Esophagus squamous epithelium (tissue), 5 donors: ENCODE data around the gene HDHD2. TPM values are rescaled to one million over a fixed set of nuclear protein-coding genes. Genes with fewer than 3 reads are reported as not detected.

ENCODE experiments used
- DNase-seq: peaks from one replicate; lab custom pipeline; 2025; lab: John Stamatoyannopoulos, UW
- H3K27ac ChIP-seq, 4 donors: fragments of 200-600 bp; sonication (generic); one replicate each; pipeline ENCODE4 v1.5.1; 2016 to 2019; ENCODE audit warnings: mild to moderate bottlenecking in 1 of 4
- H3K27me3 ChIP-seq, 4 donors: fragments of 200-600 bp; sonication (generic); 1 replicate in 3 of 4; 2 replicates in 1 of 4; pipeline versions ENCODE4 v1.5.1 to v1.6.0; 2017 to 2021; ENCODE audit warnings: antibody characterized with exemption in 1 of 4
- H3K36me3 ChIP-seq, 3 donors: fragments of 200-600 bp; sonication (generic); one replicate each; pipeline ENCODE4 v1.5.1; 2016 to 2019
- H3K4me1 ChIP-seq, 3 donors: fragments of 200-600 bp; sonication (generic); one replicate each; pipeline ENCODE4 v1.5.1; 2017 to 2019
- H3K4me3 ChIP-seq, 4 donors: fragments of 200-600 bp; sonication (generic); 1 replicate in 3 of 4; 2 replicates in 1 of 4; pipeline ENCODE4 v1.5.1; 2016 to 2019; ENCODE audit warnings: mild to moderate bottlenecking in 2 of 4, moderate library complexity in 1 of 4
- H3K9me3 ChIP-seq, 3 donors: fragments of 200-600 bp; sonication (generic); one replicate each; pipeline ENCODE4 v1.5.1; 2016 to 2019
- CTCF ChIP-seq, 6 experiments: fragments of 450-650 bp in 4 of 6; fragments of 200-600 bp in 2 of 6; sonication (generic) in 2 of 6; IDR thresholded peaks; one replicate each; pipeline ENCODE4 v1.5.1; 2016 to 2019; ENCODE audit warnings: antibody characterized with exemption in 6 of 6, mild to moderate bottlenecking in 4 of 6, moderate library complexity in 4 of 6
- POLR2A ChIP-seq, 4 donors: fragments of 450-650 bp; IDR thresholded peaks; one replicate each; pipeline ENCODE4 v1.6.1; 2017; ENCODE audit warnings: antibody characterized with exemption in 4 of 4, mild to moderate bottlenecking in 4 of 4, moderate library complexity in 3 of 4
- WGBS, 2 donors: methylation state at CpG; one replicate each; pipeline ENCODE4 v1.1.5; 2018; 5-methylcytosine and 5-hydroxymethylcytosine counted together
- intact Hi-C: fragments of 100-400 bp; cut with DNase I; formaldehyde crosslinking; loops from one replicate; pipeline ENCODE4 v1.15.0; 2022
- total RNA-seq, 4 donors: library from RNA; depleted of rRNA; stranded (reverse); fragments of >200 nt; gene quantifications; one replicate each; pipeline ENCODE4 v1.1.0, GENCODE V29; 2016
- donor health status: DM: yes; HTN: yes; CAD: no.

The HDHD2 gene
- total RNA-seq, 4 donors from 2014 or later: 14.9 to 22.9 (median 18.8) TPM

DNA sequence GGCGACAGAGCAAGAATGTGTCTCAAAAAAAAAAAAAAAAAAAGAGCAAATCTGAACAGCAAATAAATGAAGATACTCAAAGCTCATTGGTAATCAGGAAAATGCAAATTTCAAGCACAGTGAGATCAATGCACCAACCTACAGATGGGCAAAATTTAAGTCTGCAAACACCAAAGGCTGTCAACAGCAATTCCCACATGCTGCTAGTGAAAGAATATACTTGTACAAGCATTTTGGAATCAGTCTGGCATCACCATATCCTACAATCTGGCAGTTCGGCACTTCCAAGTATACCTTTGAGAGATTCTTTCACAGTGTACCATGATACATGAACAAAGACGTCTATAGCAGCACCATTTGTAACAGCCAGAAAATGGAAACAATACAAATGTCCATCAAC is 4.1 kb downstream of the HDHD2 start:
- WGBS, 2 donors: 91 to 94% methylated on average over 3 of the region's 3 CpGs
- intact Hi-C loops: no loop called here

DNA sequence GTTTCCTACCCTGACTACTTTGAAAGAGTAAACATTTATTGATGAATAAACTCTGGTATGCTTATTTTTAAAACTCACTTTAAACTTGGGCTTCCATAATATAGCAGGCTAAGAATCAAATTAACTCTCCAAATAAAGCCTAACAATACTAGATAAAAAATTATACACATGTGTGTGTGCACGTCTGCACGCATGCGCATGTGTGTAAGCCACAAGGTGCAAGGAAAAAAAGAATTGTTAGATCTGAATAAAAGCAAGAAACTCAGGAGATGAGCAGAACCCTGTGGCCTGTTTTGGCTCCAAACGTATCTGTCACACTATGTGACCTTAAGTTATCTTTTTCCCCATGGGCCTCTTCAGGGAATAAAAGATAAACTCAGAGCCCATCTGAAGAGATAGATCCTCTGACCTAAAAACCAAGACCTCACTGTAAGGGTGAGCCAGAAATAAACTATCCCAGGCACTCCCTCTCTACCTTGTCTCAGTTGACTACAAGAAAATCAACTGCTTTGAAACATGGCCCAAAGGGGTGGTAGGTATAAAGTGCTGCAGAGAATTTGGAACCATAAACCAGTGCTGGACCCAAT is 6.3 kb downstream of the HDHD2 start:
- WGBS, 2 donors: 93 to 94% methylated on average over 4 of the region's 4 CpGs
- DNase-seq: no peak
- no peak overlapping the region for H3K4me3 ChIP-seq
- no peak overlapping the region for H3K27ac ChIP-seq
- no peaks in the 10 kb centered on the region for H3K36me3 ChIP-seq
- H3K9me3 ChIP-seq: no peaks in the 10 kb centered on the region
- peaks cover 0 to 20% (median 0%) of the 10 kb centered on the region in 3 donors for H3K4me1 ChIP-seq
- TF ChIP-seq POLR2A (IDR thresholded peaks at IDR 0.05) (no peak), CTCF (IDR thresholded peaks at IDR 0.05) (no peak)
- intact Hi-C loops: no loop called here
- no peaks in the 10 kb centered on the region for H3K27me3 ChIP-seq

More for the DNA sequence above, 4.1 kb downstream of the HDHD2 start:
- H3K4me1 ChIP-seq: peaks cover 9 to 37% (median 9%) of the 10 kb centered on the region in 3 donors
- DNase-seq: no peak
- H3K27ac ChIP-seq: no peak overlapping the region
- H3K4me3 ChIP-seq: no peak overlapping the region
- H3K27me3 ChIP-seq: no peaks in the 10 kb centered on the region
- TF ChIP-seq POLR2A (IDR thresholded peaks at IDR 0.05) (no peak), CTCF (IDR thresholded peaks at IDR 0.05) (no peak)
- no peaks in the 10 kb centered on the region for H3K9me3 ChIP-seq
- H3K36me3 ChIP-seq: no peaks in the 10 kb centered on the region

DNA sequence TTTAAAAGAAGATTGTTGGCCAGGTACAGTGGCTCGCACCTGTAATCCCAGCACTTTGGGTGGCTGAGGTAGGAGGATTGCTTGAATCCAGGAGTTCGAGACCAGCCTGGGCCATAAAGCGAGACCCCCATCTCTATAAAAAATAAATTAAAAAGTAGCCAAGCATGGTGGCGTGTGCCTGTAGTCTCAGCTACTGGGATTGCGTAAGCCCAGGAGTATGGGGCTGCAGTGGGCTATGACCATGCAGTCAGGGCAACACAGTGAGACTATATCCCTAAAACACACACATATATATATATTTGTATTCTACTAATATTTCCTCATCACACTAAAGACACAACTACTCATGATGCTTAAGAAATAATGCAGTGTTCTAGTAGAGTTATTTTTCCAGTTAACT is 7.1 kb downstream of the HDHD2 start:
- intact Hi-C loops: no loop called here
- WGBS, 2 donors: 89 to 99% methylated on average over 5 of the region's 5 CpGs

GRCh38 chr18:47141289-47141688 is 9.0 kb downstream of the HDHD2 start:
- no peak overlapping the region for H3K27ac ChIP-seq
- intact Hi-C loops: no loop called here

More for the DNA sequence above, 7.1 kb downstream of the HDHD2 start:
- no peak for DNase-seq
- H3K4me1 ChIP-seq: peaks cover 0 to 12% (median 0%) of the 10 kb centered on the region in 3 donors
- no peaks in the 10 kb centered on the region for H3K27me3 ChIP-seq
- no peak overlapping the region for H3K27ac ChIP-seq
- H3K4me3 ChIP-seq: no peak overlapping the region
- no peaks in the 10 kb centered on the region for H3K9me3 ChIP-seq
- no peaks in the 10 kb centered on the region for H3K36me3 ChIP-seq
- no peak for TF ChIP-seq CTCF (IDR thresholded peaks at IDR 0.05)

GRCh38 chr18:47121146-47121545 is 29.2 kb downstream of the HDHD2 start:
- no peak overlapping the region for H3K27ac ChIP-seq
- DNase-seq: no peak
- no peak overlapping the region for H3K4me3 ChIP-seq
- H3K4me1 ChIP-seq: no peaks in the 10 kb centered on the region
- H3K36me3 ChIP-seq: peaks cover 0 to 75% (median 0%) of the 10 kb centered on the region in 3 donors
- WGBS, 2 donors: 88 to 95% methylated on average over 3 of the region's 3 CpGs
- H3K27me3 ChIP-seq: no peaks in the 10 kb centered on the region
- no peak for TF ChIP-seq CTCF (IDR thresholded peaks at IDR 0.05)
- TF ChIP-seq POLR2A (IDR thresholded peaks at IDR 0.05): no peak
- no peaks in the 10 kb centered on the region for H3K9me3 ChIP-seq
- intact Hi-C loops: no loop called here

More at GRCh38 chr18:47141289-47141688, 9.0 kb downstream of the HDHD2 start:
- no peaks in the 10 kb centered on the region for H3K4me1 ChIP-seq
- H3K4me3 ChIP-seq: no peak overlapping the region
- H3K36me3 ChIP-seq: peaks cover 0 to 7% (median 0%) of the 10 kb centered on the region in 3 donors
- no peaks in the 10 kb centered on the region for H3K9me3 ChIP-seq
- DNase-seq: no peak
- no peaks in the 10 kb centered on the region for H3K27me3 ChIP-seq
- no peak for TF ChIP-seq POLR2A (IDR thresholded peaks at IDR 0.05)
- no peak for TF ChIP-seq CTCF (IDR thresholded peaks at IDR 0.05)
